GM21825 (cell line): ENCODE data around the gene SYT2.
"Not testable (repeated sequence)": the region's sequence is repeated elsewhere in the genome, so short reads cannot be mapped to it uniquely, and the experiment has no call there.

ENCODE experiments used
- ATAC-seq: cut with Tn5 transposase; IDR thresholded peaks from one replicate; pipeline ENCODE4 v1.9.1; 2021; ENCODE audit warnings: mild to moderate bottlenecking, moderate library complexity; ENCODE audit not compliant: unreplicated experiment

SYT2 gene

DNA sequence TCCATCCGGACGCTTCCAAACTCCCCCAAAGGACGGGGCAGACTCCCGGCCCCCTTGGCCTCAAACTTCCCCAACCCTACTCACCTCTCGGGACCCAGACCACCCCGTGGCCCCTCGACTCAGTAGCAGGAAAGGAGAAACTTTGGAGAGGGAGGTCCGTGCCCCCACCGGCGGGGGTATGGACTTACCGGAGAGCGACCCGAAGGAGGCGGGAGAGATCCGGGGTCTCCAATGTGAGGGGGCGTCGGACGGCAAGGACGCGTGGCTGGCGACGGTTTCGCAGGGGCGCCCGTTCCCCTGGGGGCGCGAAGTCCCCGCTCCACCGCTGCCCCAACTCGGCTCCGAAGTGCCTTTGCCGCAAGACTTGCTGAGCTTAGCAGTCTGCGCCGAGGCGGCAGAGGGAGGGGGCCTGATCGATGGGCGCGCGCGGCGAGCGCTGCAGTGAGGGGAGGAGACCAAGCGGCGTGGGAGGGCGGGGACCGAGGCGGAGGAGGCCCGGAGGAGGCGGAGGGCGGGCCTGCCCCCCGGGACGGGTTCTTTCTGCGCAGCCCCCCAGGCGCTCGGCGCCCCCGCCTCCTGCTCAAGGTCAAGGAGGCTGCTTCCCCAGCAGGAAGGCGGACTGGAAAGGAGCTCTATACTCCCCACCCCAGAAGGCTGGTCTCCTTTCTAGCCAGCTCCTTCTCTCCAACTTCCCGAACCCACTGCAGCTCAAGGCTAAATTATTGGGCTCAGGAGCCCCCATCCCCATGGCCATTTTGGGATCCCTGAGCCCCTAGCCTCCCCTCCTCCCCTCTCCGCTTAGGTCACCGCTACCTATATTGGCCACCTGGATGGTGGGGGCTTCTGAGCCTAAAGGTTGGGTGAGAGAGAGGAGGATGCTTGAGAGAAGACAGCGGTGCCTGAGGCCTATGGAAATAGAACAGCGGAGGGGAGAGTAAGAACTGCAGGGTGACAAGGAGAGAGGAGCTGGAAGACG lies at the start of gene SYT2:
Gene SYT2, minus strand, starts transcription at position 385 of the 976 bp plus-strand sequence. CDS start 104,682 bp downstream, outside the sequence.
- ATAC-seq, result no peak

- no peak for ATAC-seq
Observed at GRCh38 chr1:202756391-202756790, 46.1 kb upstream of the SYT2 start.

GRCh38 chr1:202754293-202754692 lies 44.0 kb upstream of the SYT2 start:
- no peak for ATAC-seq

GRCh38 chr1:202752774-202753173 lies 42.5 kb upstream of the SYT2 start:
- ATAC-seq, result no peak

- no peak for ATAC-seq
Observed at GRCh38 chr1:202750761-202751160, 40.5 kb upstream of the SYT2 start.

DNA sequence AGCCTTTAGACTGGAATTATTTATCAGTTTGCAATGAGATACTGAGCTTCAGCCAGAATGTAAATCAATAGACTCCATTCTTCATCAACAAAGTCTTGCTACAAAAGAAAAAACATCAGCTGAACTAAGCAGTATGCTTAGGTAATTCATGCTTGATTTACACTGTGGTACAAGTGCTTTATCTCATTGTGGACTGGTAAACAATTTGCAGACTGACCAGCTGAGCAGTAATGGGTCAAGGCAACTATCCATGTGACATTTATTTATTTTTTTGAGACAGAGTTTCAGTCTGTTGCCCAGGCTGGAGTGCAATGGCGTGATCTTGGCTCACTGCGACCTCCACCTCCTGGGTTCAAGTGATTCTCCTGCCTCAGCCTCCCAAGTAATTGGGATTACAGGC lies 39.8 kb upstream of the SYT2 start:
- ATAC-seq, result no peak

GRCh38 chr1:202745323-202745888 lies 35.2 kb upstream of the SYT2 start:
- ATAC-seq, result no peak

- ATAC-seq, result not testable (repeated sequence)
Observed at GRCh38 chr1:202744770-202745169, 34.5 kb upstream of the SYT2 start.

DNA sequence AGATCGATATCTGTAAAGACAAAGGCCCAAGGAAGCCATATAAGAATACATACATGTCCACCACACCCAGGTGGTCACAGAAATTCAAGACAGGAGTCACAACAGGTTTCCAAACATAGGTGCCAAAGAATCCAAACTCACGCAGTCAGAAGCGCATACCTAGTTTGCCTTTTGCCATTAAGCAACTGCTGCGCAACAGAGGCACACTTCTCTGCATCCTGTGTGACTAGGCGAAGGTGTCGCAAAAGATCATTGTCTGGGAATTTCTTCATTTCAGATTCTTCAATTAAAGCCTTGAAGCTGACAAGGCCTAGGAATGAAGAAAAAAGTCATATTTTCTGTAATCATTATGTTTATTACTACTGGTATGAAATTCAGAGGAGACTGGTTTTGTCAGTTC lies 32.2 kb upstream of the SYT2 start:
- no peak for ATAC-seq

- no peak for ATAC-seq
Observed at GRCh38 chr1:202733251-202733650, 23.0 kb upstream of the SYT2 start.

GRCh38 chr1:202728951-202729350 lies 18.7 kb upstream of the SYT2 start:
- ATAC-seq, result no peak

GRCh38 chr1:202725526-202725925 lies 15.3 kb upstream of the SYT2 start:
- no peak for ATAC-seq

DNA sequence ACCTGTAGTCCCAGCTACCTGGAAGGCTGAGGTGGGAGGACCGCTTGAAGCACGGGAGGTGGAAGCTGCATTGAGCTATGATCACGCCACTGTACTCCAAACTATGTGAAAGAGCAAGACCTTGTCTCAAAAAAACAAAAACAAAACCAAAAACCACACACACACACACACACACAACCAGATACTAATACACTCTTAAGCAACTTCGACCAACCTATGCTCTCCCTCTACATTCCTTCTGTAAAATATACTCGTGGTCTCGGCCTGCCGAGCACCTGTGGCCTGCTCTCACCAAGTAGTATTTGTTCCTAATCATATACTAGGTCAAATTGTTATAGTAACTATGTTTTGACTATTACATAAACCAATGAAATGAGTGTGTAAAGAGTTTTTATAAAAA lies 13.5 kb upstream of the SYT2 start:
- ATAC-seq, result no peak

GRCh38 chr1:202723046-202723445 lies 12.8 kb upstream of the SYT2 start:
- not testable (repeated sequence) for ATAC-seq

DNA sequence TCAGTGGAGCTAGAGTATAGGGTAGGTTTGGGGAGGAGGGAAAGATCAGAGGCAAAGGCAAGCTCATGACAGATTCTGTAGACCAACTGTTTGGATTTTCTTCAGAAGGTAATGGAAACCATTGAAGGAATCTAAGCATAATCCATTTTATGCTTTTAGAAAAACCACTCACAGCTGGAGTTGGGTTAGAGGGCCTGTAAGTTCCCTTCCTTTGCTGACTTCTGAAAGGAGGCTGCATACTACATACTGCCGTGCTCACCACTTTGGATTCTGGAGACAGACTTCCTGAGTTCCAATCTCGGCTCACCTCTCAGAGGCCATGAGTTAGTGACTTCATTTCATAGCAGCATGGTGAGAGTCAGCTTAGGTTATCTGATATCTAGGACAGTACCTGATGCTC lies 6.4 kb upstream of the SYT2 start:
- ATAC-seq, result no peak

- ATAC-seq, result not testable (repeated sequence)
Observed at GRCh38 chr1:202714202-202714601, 3.9 kb upstream of the SYT2 start.

DNA sequence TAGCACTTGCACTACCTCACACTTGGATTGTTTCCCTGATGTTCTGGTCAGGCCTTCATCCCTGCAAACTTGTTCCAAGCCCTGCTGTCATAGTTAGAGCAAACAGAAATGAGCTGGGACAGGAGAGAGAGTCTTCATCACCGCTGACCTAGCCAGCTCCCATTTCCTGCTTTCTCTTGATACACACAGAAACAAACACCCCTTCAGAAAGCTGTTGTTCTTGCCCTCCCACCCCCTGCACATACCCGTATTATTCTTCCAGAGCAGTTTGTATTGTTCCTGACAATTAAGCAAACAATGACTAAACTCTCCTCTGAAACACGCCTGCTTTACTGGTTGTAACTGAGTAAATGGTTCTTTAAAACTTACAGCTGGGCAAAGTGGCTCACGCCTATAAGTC lies 2.9 kb upstream of the SYT2 start:
- ATAC-seq, result no peak

GRCh38 chr1:202711949-202712635 lies 1.8 kb upstream of the SYT2 start:
- ATAC-seq, result no peak

- ATAC-seq, result no peak
Observed at GRCh38 chr1:202709276-202710041, 795 bp downstream of the SYT2 start.

GRCh38 chr1:202708456-202709275 lies 1.6 kb downstream of the SYT2 start:
- no peak for ATAC-seq
